Kidney glomerular epithelial cell (primary cell): ENCODE results near the gene ATL2.
A peak's percentile ranks its signal among the peaks of the same experiment; 100 is the strongest.

Experiments
- DNase-seq: peaks from one replicate; lab custom pipeline; 2025; lab: John Stamatoyannopoulos, UW

ATL2 gene

GRCh38 chr2:38248707-38249106 lies 128.4 kb downstream of the ATL2 start:
- no peak for DNase-seq

- DNase-seq: no peak
These were observed 128.8 kb downstream of the ATL2 start for GRCh38 chr2:38248255-38248654.

GRCh38 chr2:38246105-38246504 lies 131.0 kb downstream of the ATL2 start:
- DNase-seq: no peak

- DNase-seq: peak; percentile 14
These were observed 131.9 kb downstream of the ATL2 start for GRCh38 chr2:38245114-38245641.

- DNase-seq: no peak
These were observed 132.8 kb downstream of the ATL2 start for GRCh38 chr2:38244301-38244700.
